Neural crest cell (in vitro differentiated cells): ENCODE measurements around the gene CREB3L2. TPM values are rescaled to one million over a fixed set of nuclear protein-coding genes. Genes with fewer than 3 reads are reported as not detected.

ENCODE experiments used
- DNase-seq: peaks from one replicate; pipeline ENCODE4 v3.0.0; 2021; ENCODE audit warnings: low read depth, mixed read lengths, low spot score
- H3K27ac Mint-ChIP-seq: one replicate; pipeline ENCODE4 v1.8.0; 2021; ENCODE audit warnings: mild to moderate bottlenecking, mixed read lengths; ENCODE audit not compliant: unreplicated experiment
- H3K27me3 Mint-ChIP-seq: 2 replicates; pipeline ENCODE4 v1.8.0; 2021; ENCODE audit warnings: low read depth, mild to moderate bottlenecking, mixed read lengths
- H3K36me3 Mint-ChIP-seq: 2 replicates; pipeline ENCODE4 v1.8.0; 2021; ENCODE audit warnings: low read depth, mild to moderate bottlenecking, mixed read lengths
- H3K4me1 Mint-ChIP-seq: 2 replicates; pipeline ENCODE4 v1.8.0; 2021; ENCODE audit warnings: mixed read lengths
- H3K4me3 Mint-ChIP-seq: one replicate; pipeline ENCODE4 v1.8.0; 2021; ENCODE audit warnings: mild to moderate bottlenecking, mixed read lengths
- H3K9me3 Mint-ChIP-seq: 2 replicates; pipeline ENCODE4 v1.8.0; 2021; ENCODE audit warnings: mixed read lengths
- CTCF ChIP-seq: fragments of 200-600 bp; sonication (generic); conservative IDR thresholded peaks from 2 replicates; pipeline ENCODE4 v1.5.0; 2021; ENCODE audit warnings: antibody characterized with exemption, mild to moderate bottlenecking
- total RNA-seq: library from RNA; stranded (reverse); gene quantifications from 2 replicates; pipeline ENCODE4 v1.2.1, GENCODE V29; 2021

Gene CREB3L2
- total RNA-seq, 1 donor from 2014 or later, result 51.9 TPM

- Mint-ChIP-seq H3K9me3 (peaks cover 4% of the 10 kb centered on the region), H3K4me1 (peaks cover 44% of the 10 kb centered on the region), H3K4me3 (no peak overlapping the region), H3K27ac (no peak overlapping the region), H3K36me3 (peaks cover 4% of the 10 kb centered on the region), H3K27me3 (no peaks in the 10 kb centered on the region)
- no peak for TF ChIP-seq CTCF
- DNase-seq, result no peak
Observed at GRCh38 chr7:137934941-137935883, 66.7 kb downstream of the CREB3L2 start.

GRCh38 chr7:137934176-137934826 lies 67.6 kb downstream of the CREB3L2 start:
- Mint-ChIP-seq H3K27ac (no peak overlapping the region), H3K4me1 (peaks cover 38% of the 10 kb centered on the region), H3K9me3 (peaks cover 4% of the 10 kb centered on the region), H3K4me3 (no peak overlapping the region), H3K36me3 (no peaks in the 10 kb centered on the region), H3K27me3 (no peaks in the 10 kb centered on the region)
- no peak for TF ChIP-seq CTCF
- no peak for DNase-seq

GRCh38 chr7:137933270-137934017 lies 68.4 kb downstream of the CREB3L2 start:
- H3K36me3 Mint-ChIP-seq, result peaks cover 4% of the 10 kb centered on the region
- no peak overlapping the region for H3K4me3 Mint-ChIP-seq
- TF ChIP-seq CTCF, result no peak
- H3K9me3 Mint-ChIP-seq, result peaks cover 4% of the 10 kb centered on the region
- H3K27ac Mint-ChIP-seq, result peak overlapping the region; percentile 39
- H3K27me3 Mint-ChIP-seq, result no peaks in the 10 kb centered on the region
- DNase-seq, result no peak
- peaks cover 38% of the 10 kb centered on the region for H3K4me1 Mint-ChIP-seq

- no peaks in the 10 kb centered on the region for H3K27me3 Mint-ChIP-seq
- no peak overlapping the region for H3K27ac Mint-ChIP-seq
- H3K4me1 Mint-ChIP-seq, result peaks cover 41% of the 10 kb centered on the region
- no peak for TF ChIP-seq CTCF
- peaks cover 6% of the 10 kb centered on the region for H3K36me3 Mint-ChIP-seq
- no peak for DNase-seq
- peaks cover 4% of the 10 kb centered on the region for H3K9me3 Mint-ChIP-seq
- no peak overlapping the region for H3K4me3 Mint-ChIP-seq
Observed at GRCh38 chr7:137932881-137933269, 69.0 kb downstream of the CREB3L2 start.

- no peak for DNase-seq
- Mint-ChIP-seq H3K9me3 (peaks cover 4% of the 10 kb centered on the region), H3K27me3 (no peaks in the 10 kb centered on the region), H3K4me3 (no peak overlapping the region), H3K36me3 (peaks cover 14% of the 10 kb centered on the region), H3K4me1 (peaks cover 43% of the 10 kb centered on the region), H3K27ac (no peak overlapping the region)
- TF ChIP-seq CTCF, result no peak
Observed at GRCh38 chr7:137931823-137932222, 70.1 kb downstream of the CREB3L2 start.
